ENCODE measurements around the gene TOM1.

TOM1 gene

GRCh38 chr22:35315141-35315854 lies 15.6 kb downstream of the TOM1 start:
- Histone ChIP-seq H3K79me2 (ENCODE audit: control insufficient read depth, insufficient read depth, low read length, unreplicated experiment) (peaks cover 23% of the 10 kb centered on the region), H3K27ac (ENCODE audit: low read depth, low read length) (no peak overlapping the region), H3K36me3 (ENCODE audit: insufficient read depth, low read length) (no peaks in the 10 kb centered on the region), H3K27me3 (ENCODE audit: insufficient read depth, low read length) (no peaks in the 10 kb centered on the region), H3K4me1 (ENCODE audit: control insufficient read depth, insufficient read depth, low read length, unreplicated experiment) (peaks cover 23% of the 10 kb centered on the region), H2AFZ (ENCODE audit: low read length, unreplicated experiment) (no peak overlapping the region), H3K4me3 (ENCODE audit: low read depth, low read length) (no peak overlapping the region)

GRCh38 chr22:35315855-35316745 lies 16.4 kb downstream of the TOM1 start:
- H3K27me3 ChIP-seq (ENCODE audit: insufficient read depth, low read length) = no peaks in the 10 kb centered on the region
- peaks cover 23% of the 10 kb centered on the region for H3K4me1 ChIP-seq (ENCODE audit: control insufficient read depth, insufficient read depth, low read length, unreplicated experiment)
- no peak overlapping the region for H3K4me3 ChIP-seq (ENCODE audit: low read depth, low read length)
- H3K79me2 ChIP-seq (ENCODE audit: control insufficient read depth, insufficient read depth, low read length, unreplicated experiment) = peaks cover 19% of the 10 kb centered on the region
- no peaks in the 10 kb centered on the region for H3K36me3 ChIP-seq (ENCODE audit: insufficient read depth, low read length)
- no peak overlapping the region for H3K27ac ChIP-seq (ENCODE audit: low read depth, low read length)
- H2AFZ ChIP-seq (ENCODE audit: low read length, unreplicated experiment) = no peak overlapping the region

DNA sequence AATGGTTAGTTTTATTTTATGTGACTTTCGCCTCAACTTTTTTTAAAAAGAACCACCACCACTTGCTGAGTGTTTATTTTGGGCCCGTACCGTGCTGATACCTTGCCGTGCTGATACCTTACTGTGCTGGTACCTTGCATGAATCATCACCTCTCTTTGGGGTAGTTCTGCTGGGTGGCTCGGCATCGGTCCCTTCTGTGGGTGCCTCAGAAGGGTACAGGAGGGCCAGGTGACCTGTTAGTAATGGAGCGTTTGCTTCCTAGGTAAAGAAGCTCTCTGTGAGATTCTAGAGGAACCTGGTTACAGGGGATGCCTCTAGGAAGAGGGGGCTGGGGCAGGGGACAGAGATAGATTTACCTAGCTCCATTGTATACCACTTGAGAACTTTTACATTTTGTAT lies 17.1 kb downstream of the TOM1 start:
- H3K4me1 ChIP-seq (ENCODE audit: control insufficient read depth, insufficient read depth, low read length, unreplicated experiment) = peaks cover 23% of the 10 kb centered on the region
- H3K4me3 ChIP-seq (ENCODE audit: low read depth, low read length) = no peak overlapping the region
- H3K79me2 ChIP-seq (ENCODE audit: control insufficient read depth, insufficient read depth, low read length, unreplicated experiment) = peaks cover 19% of the 10 kb centered on the region
- H3K36me3 ChIP-seq (ENCODE audit: insufficient read depth, low read length) = no peaks in the 10 kb centered on the region
- no peak overlapping the region for H2AFZ ChIP-seq (ENCODE audit: low read length, unreplicated experiment)
- no peak overlapping the region for H3K27ac ChIP-seq (ENCODE audit: low read depth, low read length)
- no peaks in the 10 kb centered on the region for H3K27me3 ChIP-seq (ENCODE audit: insufficient read depth, low read length)

GRCh38 chr22:35317680-35318290 lies 18.1 kb downstream of the TOM1 start:
- Histone ChIP-seq H3K4me1 (ENCODE audit: control insufficient read depth, insufficient read depth, low read length, unreplicated experiment) (peaks cover 15% of the 10 kb centered on the region), H3K27ac (ENCODE audit: low read depth, low read length) (no peak overlapping the region), H3K27me3 (ENCODE audit: insufficient read depth, low read length) (no peaks in the 10 kb centered on the region), H3K4me3 (ENCODE audit: low read depth, low read length) (no peak overlapping the region), H3K36me3 (ENCODE audit: insufficient read depth, low read length) (no peaks in the 10 kb centered on the region), H2AFZ (ENCODE audit: low read length, unreplicated experiment) (no peak overlapping the region), H3K79me2 (ENCODE audit: control insufficient read depth, insufficient read depth, low read length, unreplicated experiment) (peaks cover 19% of the 10 kb centered on the region)

GRCh38 chr22:35318346-35319215 lies 18.9 kb downstream of the TOM1 start:
- Histone ChIP-seq H3K36me3 (ENCODE audit: insufficient read depth, low read length) (no peaks in the 10 kb centered on the region), H2AFZ (ENCODE audit: low read length, unreplicated experiment) (no peak overlapping the region), H3K4me3 (ENCODE audit: low read depth, low read length) (no peak overlapping the region), H3K4me1 (ENCODE audit: control insufficient read depth, insufficient read depth, low read length, unreplicated experiment) (peaks cover 8% of the 10 kb centered on the region), H3K79me2 (ENCODE audit: control insufficient read depth, insufficient read depth, low read length, unreplicated experiment) (peaks cover 19% of the 10 kb centered on the region), H3K27ac (ENCODE audit: low read depth, low read length) (no peak overlapping the region), H3K27me3 (ENCODE audit: insufficient read depth, low read length) (no peaks in the 10 kb centered on the region)

DNA sequence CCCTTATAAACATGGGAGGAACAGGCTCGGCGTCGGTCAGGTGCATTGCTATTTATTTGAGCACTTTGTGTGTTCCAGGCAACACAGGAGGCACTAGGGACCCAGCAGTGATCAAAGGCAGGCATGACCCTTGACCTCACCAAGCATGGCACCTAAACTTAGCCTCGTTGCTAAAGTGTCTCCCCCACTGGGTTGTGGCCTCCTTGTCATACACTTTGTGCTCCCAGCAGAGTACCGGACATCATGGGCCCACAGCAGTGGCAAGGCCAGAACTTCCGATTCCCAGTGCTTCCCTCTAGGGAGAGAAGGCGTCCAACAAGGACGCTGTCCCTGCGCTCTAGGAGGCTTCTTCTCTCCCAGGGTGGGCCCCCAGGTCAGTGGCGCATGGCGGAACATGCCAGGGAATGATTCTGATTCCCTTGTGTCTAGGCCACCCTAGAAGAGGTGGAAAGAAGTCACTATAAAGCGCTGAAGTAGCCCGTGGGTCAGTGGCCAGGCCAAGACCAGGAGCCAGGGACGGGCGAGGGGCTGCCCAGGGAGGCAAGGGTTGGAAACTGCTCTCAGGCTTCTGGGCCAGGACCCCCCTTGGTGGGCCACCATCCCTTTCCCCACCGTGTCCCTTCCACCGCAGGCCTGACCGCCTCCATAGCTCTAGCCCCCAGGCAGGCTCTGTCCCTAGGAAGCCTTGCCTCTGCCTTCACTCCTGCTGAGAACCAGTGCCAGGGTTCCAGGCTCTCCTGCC lies 19.7 kb downstream of the TOM1 start:
- Histone ChIP-seq H3K27ac (ENCODE audit: low read depth, low read length) (no peak overlapping the region), H3K4me1 (ENCODE audit: control insufficient read depth, insufficient read depth, low read length, unreplicated experiment) (no peaks in the 10 kb centered on the region), H3K27me3 (ENCODE audit: insufficient read depth, low read length) (no peaks in the 10 kb centered on the region), H3K79me2 (ENCODE audit: control insufficient read depth, insufficient read depth, low read length, unreplicated experiment) (peaks cover 13% of the 10 kb centered on the region), H3K36me3 (ENCODE audit: insufficient read depth, low read length) (no peaks in the 10 kb centered on the region), H2AFZ (ENCODE audit: low read length, unreplicated experiment) (no peak overlapping the region), H3K4me3 (ENCODE audit: low read depth, low read length) (no peak overlapping the region)

GRCh38 chr22:35322126-35322525 lies 22.4 kb downstream of the TOM1 start:
- no peak overlapping the region for H2AFZ ChIP-seq (ENCODE audit: low read length, unreplicated experiment)
- no peak overlapping the region for H3K27ac ChIP-seq (ENCODE audit: low read depth, low read length)
- no peaks in the 10 kb centered on the region for H3K27me3 ChIP-seq (ENCODE audit: insufficient read depth, low read length)
- H3K4me1 ChIP-seq (ENCODE audit: control insufficient read depth, insufficient read depth, low read length, unreplicated experiment) = no peaks in the 10 kb centered on the region
- H3K4me3 ChIP-seq (ENCODE audit: low read depth, low read length) = no peak overlapping the region
- H3K36me3 ChIP-seq (ENCODE audit: insufficient read depth, low read length) = no peaks in the 10 kb centered on the region
- no peaks in the 10 kb centered on the region for H3K79me2 ChIP-seq (ENCODE audit: control insufficient read depth, insufficient read depth, low read length, unreplicated experiment)

- Histone ChIP-seq H3K36me3 (ENCODE audit: insufficient read depth, low read length) (no peaks in the 10 kb centered on the region), H3K4me3 (ENCODE audit: low read depth, low read length) (no peak overlapping the region), H3K79me2 (ENCODE audit: control insufficient read depth, insufficient read depth, low read length, unreplicated experiment) (no peaks in the 10 kb centered on the region), H2AFZ (ENCODE audit: low read length, unreplicated experiment) (no peak overlapping the region), H3K4me1 (ENCODE audit: control insufficient read depth, insufficient read depth, low read length, unreplicated experiment) (no peaks in the 10 kb centered on the region), H3K27ac (ENCODE audit: low read depth, low read length) (no peak overlapping the region), H3K27me3 (ENCODE audit: insufficient read depth, low read length) (no peaks in the 10 kb centered on the region)
Measured at GRCh38 chr22:35322893-35323292, 23.2 kb downstream of the TOM1 start.

GRCh38 chr22:35323305-35323704 lies 23.6 kb downstream of the TOM1 start:
- Histone ChIP-seq H3K27me3 (ENCODE audit: insufficient read depth, low read length) (no peaks in the 10 kb centered on the region), H3K4me1 (ENCODE audit: control insufficient read depth, insufficient read depth, low read length, unreplicated experiment) (no peaks in the 10 kb centered on the region), H3K79me2 (ENCODE audit: control insufficient read depth, insufficient read depth, low read length, unreplicated experiment) (no peaks in the 10 kb centered on the region), H3K27ac (ENCODE audit: low read depth, low read length) (no peak overlapping the region), H2AFZ (ENCODE audit: low read length, unreplicated experiment) (no peak overlapping the region), H3K4me3 (ENCODE audit: low read depth, low read length) (no peak overlapping the region), H3K36me3 (ENCODE audit: insufficient read depth, low read length) (no peaks in the 10 kb centered on the region)
